ENCODE data around the gene EHF. TPM values are rescaled to one million over a fixed set of nuclear protein-coding genes. Genes with fewer than 3 reads are reported as not detected.

EHF gene
- total and polyA plus RNA-seq, 9 of the 15 experiments (the other 6 are each of a cell fraction or from before 2014, with no cell fraction given): 0.04 to 0.54 (median 0.37) TPM

GRCh38 chr11:34653851-34654482 lies 33.1 kb downstream of the EHF start (continued):
- TF ChIP-seq RBM14 (IDR thresholded peaks at IDR 0.05; ENCODE audit: borderline replicate concordance, insufficient read depth, low read depth, low read length) (no peak), SETDB1 (IDR thresholded peaks at IDR 0.05; ENCODE audit: low read length) (no peak), EWSR1 (IDR thresholded peaks at IDR 0.05; ENCODE audit: borderline replicate concordance, low read depth, partially characterized antibody) (no peak), ZNF239 (CRISPR knock-in tag; IDR thresholded peaks at IDR 0.05) (no peak), BRCA1 (IDR thresholded peaks at IDR 0.05) (no peak), BRCA1 (CRISPR knock-in tag; IDR thresholded peaks at IDR 0.05) (no peak), ZFX (CRISPR knock-in tag; IDR thresholded peaks at IDR 0.05) (no peak), C11orf30 (IDR thresholded peaks at IDR 0.05; ENCODE audit: low read depth) (peak; percentile 25; the same call in 1 of the 2 replicates), PHF8 (IDR thresholded peaks at IDR 0.05; ENCODE audit: borderline replicate concordance, low read length) (no peak), HDAC6 (IDR thresholded peaks at IDR 0.05; ENCODE audit: low read depth, low read length) (no peak), ZFP1 (CRISPR knock-in tag; IDR thresholded peaks at IDR 0.05) (no peak), KDM2B (CRISPR knock-in tag; IDR thresholded peaks at IDR 0.05) (no peak), PCBP2 (IDR thresholded peaks at IDR 0.05; ENCODE audit: low read depth, low read length, poor library complexity, severe bottlenecking) (no peak), TARDBP (IDR thresholded peaks at IDR 0.05) (no peak), ESRRB (CRISPR knock-in tag; IDR thresholded peaks at IDR 0.05; ENCODE audit: borderline replicate concordance) (no peak), MAFF (IDR thresholded peaks at IDR 0.05; ENCODE audit: low read length) (no peak), KLF13 (tag; IDR thresholded peaks at IDR 0.05; ENCODE audit: borderline replicate concordance, low read depth) (no peak), PRMT5 (CRISPR knock-in tag; IDR thresholded peaks at IDR 0.05) (no peak)
- TF ChIP-seq, protein P1, sequence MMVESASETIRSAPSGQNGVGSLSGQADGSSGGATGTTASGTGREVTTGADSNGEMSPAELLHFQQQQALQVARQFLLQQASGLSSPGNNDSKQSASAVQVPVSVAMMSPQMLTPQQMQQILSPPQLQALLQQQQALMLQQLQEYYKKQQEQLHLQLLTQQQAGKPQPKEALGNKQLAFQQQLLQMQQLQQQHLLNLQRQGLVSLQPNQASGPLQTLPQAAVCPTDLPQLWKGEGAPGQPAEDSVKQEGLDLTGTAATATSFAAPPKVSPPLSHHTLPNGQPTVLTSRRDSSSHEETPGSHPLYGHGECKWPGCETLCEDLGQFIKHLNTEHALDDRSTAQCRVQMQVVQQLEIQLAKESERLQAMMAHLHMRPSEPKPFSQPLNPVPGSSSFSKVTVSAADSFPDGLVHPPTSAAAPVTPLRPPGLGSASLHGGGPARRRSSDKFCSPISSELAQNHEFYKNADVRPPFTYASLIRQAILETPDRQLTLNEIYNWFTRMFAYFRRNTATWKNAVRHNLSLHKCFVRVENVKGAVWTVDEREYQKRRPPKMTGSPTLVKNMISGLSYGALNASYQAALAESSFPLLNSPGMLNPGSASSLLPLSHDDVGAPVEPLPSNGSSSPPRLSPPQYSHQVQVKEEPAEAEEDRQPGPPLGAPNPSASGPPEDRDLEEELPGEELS (CRISPR knock-in tag; IDR thresholded peaks at IDR 0.05; ENCODE audit: borderline replicate concordance): no peak
- TF ChIP-seq, protein P2, sequence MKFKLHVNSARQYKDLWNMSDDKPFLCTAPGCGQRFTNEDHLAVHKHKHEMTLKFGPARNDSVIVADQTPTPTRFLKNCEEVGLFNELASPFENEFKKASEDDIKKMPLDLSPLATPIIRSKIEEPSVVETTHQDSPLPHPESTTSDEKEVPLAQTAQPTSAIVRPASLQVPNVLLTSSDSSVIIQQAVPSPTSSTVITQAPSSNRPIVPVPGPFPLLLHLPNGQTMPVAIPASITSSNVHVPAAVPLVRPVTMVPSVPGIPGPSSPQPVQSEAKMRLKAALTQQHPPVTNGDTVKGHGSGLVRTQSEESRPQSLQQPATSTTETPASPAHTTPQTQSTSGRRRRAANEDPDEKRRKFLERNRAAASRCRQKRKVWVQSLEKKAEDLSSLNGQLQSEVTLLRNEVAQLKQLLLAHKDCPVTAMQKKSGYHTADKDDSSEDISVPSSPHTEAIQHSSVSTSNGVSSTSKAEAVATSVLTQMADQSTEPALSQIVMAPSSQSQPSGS (CRISPR knock-in tag; IDR thresholded peaks at IDR 0.05): no peak

Measured in K562 (cell line).